H9 (cell line): Measurements from ENCODE around the gene CACFD1. TPM values are rescaled to one million over a fixed set of nuclear protein-coding genes. Genes with fewer than 3 reads are reported as not detected.

ENCODE experiments used
- DNase-seq: peaks from one replicate; pipeline ENCODE4 v3.0.0-alpha.2; 2017
- H2AFZ ChIP-seq: one replicate; pipeline ENCODE4 v1.6.1; 2013; ENCODE audit warnings: mild to moderate bottlenecking, low read length, control low read depth, moderate library complexity
- H2AK5ac ChIP-seq: 2 replicates; pipeline ENCODE4 v1.6.1; 2013; ENCODE audit warnings: low read length, control low read depth, mixed read lengths; ENCODE audit not compliant: insufficient read length
- H2BK120ac ChIP-seq: one replicate; pipeline ENCODE4 v1.6.1; 2013; ENCODE audit warnings: low read depth, mild to moderate bottlenecking, low read length, control low read depth, inconsistent platforms; ENCODE audit not compliant: poor library complexity, severe bottlenecking
- H2BK12ac ChIP-seq: 2 replicates; pipeline ENCODE4 v1.6.1; 2013; ENCODE audit warnings: low read length, control low read depth, mixed read lengths, low read depth; ENCODE audit not compliant: insufficient read length
- H2BK15ac ChIP-seq: 2 replicates; pipeline ENCODE4 v1.6.1; 2013; ENCODE audit warnings: low read depth, low read length, control low read depth
- H2BK20ac ChIP-seq: one replicate; pipeline ENCODE4 v1.6.1; 2013; ENCODE audit warnings: low read depth, mild to moderate bottlenecking, low read length, control low read depth, inconsistent platforms; ENCODE audit not compliant: poor library complexity, severe bottlenecking
- H2BK5ac ChIP-seq: 2 replicates; pipeline ENCODE4 v1.6.1; 2013; ENCODE audit warnings: low read length, control low read depth, mixed read lengths; ENCODE audit not compliant: insufficient read length
- H3K14ac ChIP-seq: 2 replicates; pipeline ENCODE4 v1.6.1; 2013; ENCODE audit warnings: low read length, control low read depth; ENCODE audit not compliant: insufficient read depth
- H3K18ac ChIP-seq: 2 replicates; pipeline ENCODE4 v1.6.1; 2013; ENCODE audit warnings: low read depth, mild to moderate bottlenecking, mixed read lengths, low read length, control low read depth; ENCODE audit not compliant: insufficient read length
- H3K23ac ChIP-seq: 2 replicates; pipeline ENCODE4 v1.6.1; 2013; ENCODE audit warnings: low read length, control low read depth, mixed read lengths, low read depth; ENCODE audit not compliant: insufficient read length
- H3K23me2 ChIP-seq: 2 replicates; pipeline ENCODE4 v1.6.1; 2013; ENCODE audit warnings: low read depth, mild to moderate bottlenecking, mixed read lengths, low read length, control low read depth; ENCODE audit not compliant: insufficient read length, poor library complexity, severe bottlenecking
- H3K27ac ChIP-seq: 2 replicates; pipeline ENCODE4 v1.5.1; 2013; ENCODE audit warnings: low read length, control low read depth, mixed read lengths, low read depth; ENCODE audit not compliant: insufficient read length
- H3K27me3 ChIP-seq: 2 replicates; pipeline ENCODE4 v1.6.1; 2013; ENCODE audit warnings: low read length, control low read depth, inconsistent platforms; ENCODE audit not compliant: insufficient read depth
- H3K4ac ChIP-seq: 2 replicates; pipeline ENCODE4 v1.6.1; 2013; ENCODE audit warnings: low read depth, mild to moderate bottlenecking, control low read depth, inconsistent platforms, low read length, moderate library complexity
- H3K4me1 ChIP-seq: 2 replicates; pipeline ENCODE4 v1.6.1; 2013; ENCODE audit warnings: low read length, control low read depth, inconsistent platforms; ENCODE audit not compliant: insufficient read depth
- H3K4me2 ChIP-seq: 2 replicates; pipeline ENCODE4 v1.6.1; 2013; ENCODE audit warnings: low read length, control low read depth, mixed read lengths; ENCODE audit not compliant: insufficient read length, insufficient read depth
- H3K56ac ChIP-seq: 2 replicates; pipeline ENCODE4 v1.6.1; 2013; ENCODE audit warnings: low read depth, mild to moderate bottlenecking, mixed read lengths, low read length, control low read depth; ENCODE audit not compliant: insufficient read length
- H3K79me1 ChIP-seq: 2 replicates; pipeline ENCODE4 v1.6.1; 2013; ENCODE audit warnings: low read depth, mild to moderate bottlenecking, moderate library complexity, low read length, control low read depth, inconsistent platforms; ENCODE audit not compliant: insufficient read depth, poor library complexity, severe bottlenecking
- H3K79me2 ChIP-seq: 2 replicates; pipeline ENCODE4 v1.6.1; 2013; ENCODE audit warnings: low read length, control low read depth, inconsistent platforms; ENCODE audit not compliant: insufficient read depth
- H3K9ac ChIP-seq: 2 replicates; pipeline ENCODE4 v1.6.1; 2013; ENCODE audit warnings: low read length, control low read depth, mixed read lengths; ENCODE audit not compliant: insufficient read length; ENCODE audit errors: extremely low read depth
- H3K9me3 ChIP-seq: one replicate; pipeline ENCODE4 v1.6.1; 2013; ENCODE audit warnings: low read depth, low read length, inconsistent platforms; ENCODE audit not compliant: control insufficient read depth
- H3T11ph ChIP-seq: one replicate; pipeline ENCODE4 v1.6.1; 2013; ENCODE audit warnings: mild to moderate bottlenecking, low read length, control low read depth, inconsistent platforms
- H4K20me1 ChIP-seq: one replicate; pipeline ENCODE4 v1.6.1; 2013; ENCODE audit not compliant: control insufficient read depth, insufficient read length, insufficient read depth
- H4K5ac ChIP-seq: 2 replicates; pipeline ENCODE4 v1.6.1; 2013; ENCODE audit warnings: low read depth, mild to moderate bottlenecking, mixed read lengths, low read length, control low read depth; ENCODE audit not compliant: insufficient read length
- H4K8ac ChIP-seq: replicated peaks from 2 replicates; pipeline ENCODE4 v1.6.1; 2013; ENCODE audit warnings: low read length, control low read depth, mixed read lengths, low read depth; ENCODE audit not compliant: insufficient read length
- H4K91ac ChIP-seq: 2 replicates; pipeline ENCODE4 v1.6.1; 2013; ENCODE audit warnings: low read depth, mild to moderate bottlenecking, moderate library complexity, mixed read lengths, low read length, control low read depth; ENCODE audit not compliant: insufficient read length
- H3K27ac Mint-ChIP-seq, 3 experiments: 2 replicates in 2 of 3; 3 replicates in 1 of 3; pipeline ENCODE4 v1.8.0; 2020 to 2021; ENCODE audit warnings: mixed read lengths in 3 of 3, mild to moderate bottlenecking in 1 of 3, moderate library complexity in 1 of 3
- H3K27me3 Mint-ChIP-seq: 2 replicates; pipeline ENCODE4 v1.8.0; 2021; ENCODE audit warnings: low read depth, mild to moderate bottlenecking, moderate library complexity, mixed read lengths
- H3K36me3 Mint-ChIP-seq, 3 experiments: 2 replicates in 2 of 3; 3 replicates in 1 of 3; pipeline ENCODE4 v1.8.0; 2020 to 2021; ENCODE audit warnings: low read depth in 3 of 3, mixed read lengths in 3 of 3; ENCODE audit not compliant: insufficient read depth in 1 of 3
- H3K4me1 Mint-ChIP-seq, 2 experiments: 2 replicates each; pipeline ENCODE4 v1.8.0; 2020; ENCODE audit warnings: mixed read lengths in 2 of 2
- H3K4me3 Mint-ChIP-seq, 2 experiments: 2 replicates in 1 of 2; 3 replicates in 1 of 2; pipeline ENCODE4 v1.8.0; 2020 to 2021; ENCODE audit warnings: mild to moderate bottlenecking in 2 of 2, mixed read lengths in 2 of 2, moderate library complexity in 1 of 2
- H3K9me3 Mint-ChIP-seq, 2 experiments: 2 replicates in 1 of 2; 3 replicates in 1 of 2; pipeline ENCODE4 v1.8.0; 2020; ENCODE audit warnings: mild to moderate bottlenecking in 2 of 2, mixed read lengths in 2 of 2, moderate library complexity in 1 of 2
- WGBS: extraction: QIAGEN DNeasy Blood & Tissue Kit; methylation state at CpG from one replicate; pipeline ENCODE4 v1.1.7; 2013; ENCODE audit warnings: missing lambda C conversion rate, low lambda C conversion rate, mixed read lengths; ENCODE audit not compliant: insufficient read length; ENCODE audit errors: extremely low coverage; 5-methylcytosine and 5-hydroxymethylcytosine counted together
- total RNA-seq: library from RNA; stranded (reverse); gene quantifications from 2 replicates; pipeline ENCODE4 v1.2.1, GENCODE V29; 2021
- TF ChIP-seq, protein P1 (sequence below): fragments of 200-600 bp; sonication (generic); conservative IDR thresholded peaks from 3 replicates; pipeline ENCODE4 v1.8.0; 2021; ENCODE audit warnings: antibody characterized with exemption, mild to moderate bottlenecking

Gene CACFD1
- total RNA-seq, 1 experiment from 2014 or later = 20.0 TPM

DNA sequence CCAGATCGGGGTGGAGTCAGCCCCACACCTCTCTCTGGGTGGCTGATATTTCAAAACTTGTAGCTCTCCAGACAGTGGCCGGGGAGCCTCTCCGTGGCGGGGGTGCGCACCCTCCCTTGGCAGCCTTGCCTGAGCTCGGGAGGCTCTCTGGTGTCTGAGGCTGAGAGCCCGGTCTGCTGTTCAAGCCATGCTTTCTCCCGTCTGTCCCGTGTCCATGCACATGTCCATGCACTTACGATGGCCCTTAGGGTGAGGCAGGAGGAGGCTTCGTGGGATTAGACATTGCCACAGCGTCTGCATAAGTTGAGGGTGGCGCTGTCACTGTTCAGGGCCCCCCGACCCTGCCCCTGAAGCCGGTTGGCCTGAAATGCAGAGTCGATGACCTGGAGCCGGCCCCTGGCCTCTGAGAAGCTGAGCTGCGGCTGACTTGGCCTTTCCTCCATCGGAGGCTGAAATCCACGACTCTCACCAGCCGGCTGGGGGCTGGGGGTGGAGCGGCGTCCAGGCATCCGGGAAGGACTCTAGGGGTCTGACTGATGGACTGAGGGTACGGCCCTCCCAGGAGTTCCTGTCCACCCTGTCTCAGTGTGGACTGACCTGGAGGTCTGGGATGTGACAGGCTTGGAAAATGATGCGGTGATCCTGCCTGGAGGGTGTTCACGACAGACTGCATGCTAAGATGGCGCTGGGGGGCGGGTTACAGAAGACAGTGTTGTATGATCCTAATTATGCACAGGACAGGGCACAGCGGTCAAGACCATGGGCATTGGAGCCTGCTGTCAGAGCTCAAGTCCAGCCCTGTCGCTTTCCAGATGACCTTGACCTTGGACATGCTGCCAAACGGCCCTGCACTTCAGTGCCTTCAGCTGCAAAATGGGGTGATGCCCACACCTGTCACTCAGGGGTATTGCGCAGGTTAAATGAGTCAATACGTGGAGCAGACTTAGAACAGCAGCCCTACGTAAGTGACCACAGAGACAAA, 37.4 kb downstream of the CACFD1 start:
- Histone ChIP-seq H3T11ph (no peak overlapping the region), H3K4me1 (no peaks in the 10 kb centered on the region), H3K14ac (no peak overlapping the region; the same call in 1 of the 2 replicates), H2BK15ac (no peak overlapping the region), H3K23me2 (no peaks in the 10 kb centered on the region), H4K5ac (no peak overlapping the region), H2BK5ac (no peak overlapping the region), H3K9ac (no peak overlapping the region), H3K9me3 (no peaks in the 10 kb centered on the region), H3K27ac (no peak overlapping the region), H3K4me2 (no peak overlapping the region), H2AK5ac (no peak overlapping the region), H3K79me2 (no peaks in the 10 kb centered on the region), H3K18ac (no peak overlapping the region), H2BK20ac (no peak overlapping the region), H3K79me1 (no peaks in the 10 kb centered on the region), H3K27me3 (no peaks in the 10 kb centered on the region), H3K23ac (no peak overlapping the region), H3K56ac (no peak overlapping the region), H4K91ac (no peak overlapping the region), H2AFZ (no peak overlapping the region), H3K4ac (no peak overlapping the region), H4K8ac (no peak overlapping the region), H2BK120ac (no peak overlapping the region), H4K20me1 (no peaks in the 10 kb centered on the region), H2BK12ac (no peak overlapping the region)
- H3K27ac Mint-ChIP-seq = no peak overlapping the region; a peak in 1 of 7 replicates
- H3K36me3 Mint-ChIP-seq = peaks cover 0 to 10% (median 4%) of the 10 kb centered on the region in 3 experiments; a peak in 3 of 7 replicates
- H3K27me3 Mint-ChIP-seq = peaks cover 16% of the 10 kb centered on the region
- H3K4me1 Mint-ChIP-seq = no peaks in the 10 kb centered on the region
- no peak for DNase-seq
- no CpG with 5 or more reads among the region's 35 CpGs for WGBS
- H3K4me3 Mint-ChIP-seq = no peak overlapping the region
- peaks cover 13% of the 10 kb centered on the region in 2 experiments for H3K9me3 Mint-ChIP-seq
- TF ChIP-seq, protein P1, sequence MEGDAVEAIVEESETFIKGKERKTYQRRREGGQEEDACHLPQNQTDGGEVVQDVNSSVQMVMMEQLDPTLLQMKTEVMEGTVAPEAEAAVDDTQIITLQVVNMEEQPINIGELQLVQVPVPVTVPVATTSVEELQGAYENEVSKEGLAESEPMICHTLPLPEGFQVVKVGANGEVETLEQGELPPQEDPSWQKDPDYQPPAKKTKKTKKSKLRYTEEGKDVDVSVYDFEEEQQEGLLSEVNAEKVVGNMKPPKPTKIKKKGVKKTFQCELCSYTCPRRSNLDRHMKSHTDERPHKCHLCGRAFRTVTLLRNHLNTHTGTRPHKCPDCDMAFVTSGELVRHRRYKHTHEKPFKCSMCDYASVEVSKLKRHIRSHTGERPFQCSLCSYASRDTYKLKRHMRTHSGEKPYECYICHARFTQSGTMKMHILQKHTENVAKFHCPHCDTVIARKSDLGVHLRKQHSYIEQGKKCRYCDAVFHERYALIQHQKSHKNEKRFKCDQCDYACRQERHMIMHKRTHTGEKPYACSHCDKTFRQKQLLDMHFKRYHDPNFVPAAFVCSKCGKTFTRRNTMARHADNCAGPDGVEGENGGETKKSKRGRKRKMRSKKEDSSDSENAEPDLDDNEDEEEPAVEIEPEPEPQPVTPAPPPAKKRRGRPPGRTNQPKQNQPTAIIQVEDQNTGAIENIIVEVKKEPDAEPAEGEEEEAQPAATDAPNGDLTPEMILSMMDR = no peak
